ENCODE results near the gene GINS1. TPM values are rescaled to one million over a fixed set of nuclear protein-coding genes. Genes with fewer than 3 reads are reported as not detected.

The GINS1 gene
- total and polyA plus RNA-seq, 2 experiments from 2014 or later, result 32.0 to 65.4 TPM

DNA sequence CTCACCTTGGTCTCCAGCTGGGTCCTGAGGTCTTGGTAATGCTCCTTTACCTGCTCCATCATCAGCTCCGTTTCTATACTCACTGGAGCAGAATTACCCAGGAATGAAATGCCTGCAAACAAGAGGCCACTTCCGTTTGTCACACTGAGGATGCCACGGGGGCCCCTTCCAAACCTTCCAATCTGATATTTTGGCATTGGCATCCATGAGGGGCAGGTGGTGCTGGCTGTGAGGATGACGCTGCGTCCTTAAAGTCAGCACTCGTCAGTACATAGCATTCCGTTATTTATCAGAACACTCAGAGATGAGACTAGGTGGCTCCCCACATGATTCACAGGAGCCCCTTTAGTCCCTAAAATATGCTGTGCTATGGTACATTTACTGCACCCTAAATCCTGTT is 72.7 kb downstream of the GINS1 start:
- ATAC-seq, result no peak
- Histone ChIP-seq H3K9me2 (ENCODE audit: insufficient read depth) (no peaks in the 10 kb centered on the region), H2AFZ (no peak overlapping the region), H3K4me1 (ENCODE audit: insufficient read depth) (no peaks in the 10 kb centered on the region), H4K20me1 (replicated peaks; ENCODE audit: insufficient read depth) (peaks cover 5% of the 10 kb centered on the region; the same call in 1 of the 2 replicates), H3K27ac (ENCODE audit: low read depth) (no peak overlapping the region), H3K27me3 (ENCODE audit: insufficient read depth) (no peaks in the 10 kb centered on the region), H3K4me3 (no peak overlapping the region), H3F3A (replicated peaks; ENCODE audit: low read depth) (no peaks in the 10 kb centered on the region), H3K36me3 (ENCODE audit: insufficient read depth) (peaks cover 3% of the 10 kb centered on the region; the same call in 1 of the 2 replicates), H3K4me2 (no peak overlapping the region), H3K79me2 (replicated peaks; ENCODE audit: insufficient read depth) (no peaks in the 10 kb centered on the region)
- H3K9me3 Mint-ChIP-seq, result no peaks in the 10 kb centered on the region; the same call in 2 of the 3 replicates
- TF ChIP-seq JUNB (IDR thresholded peaks at IDR 0.05; ENCODE audit: unreplicated experiment) (no peak), STAT1 (IDR thresholded peaks at IDR 0.05; ENCODE audit: unreplicated experiment) (no peak), POLR2AphosphoS5 (IDR thresholded peaks at IDR 0.05; ENCODE audit: low read depth) (no peak)
- no peak for DNase-seq (ENCODE audit: low spot score)
- H3K27ac Mint-ChIP-seq, result no peak overlapping the region
- no peak overlapping the region for H3K4me3 Mint-ChIP-seq
- no peaks in the 10 kb centered on the region for H3K4me1 Mint-ChIP-seq
- H3K36me3 Mint-ChIP-seq (ENCODE audit: low read depth), result peaks cover 52% of the 10 kb centered on the region
- H3K27me3 Mint-ChIP-seq (ENCODE audit: insufficient read depth, low read depth, poor library complexity), result no peaks in the 10 kb centered on the region

DNA sequence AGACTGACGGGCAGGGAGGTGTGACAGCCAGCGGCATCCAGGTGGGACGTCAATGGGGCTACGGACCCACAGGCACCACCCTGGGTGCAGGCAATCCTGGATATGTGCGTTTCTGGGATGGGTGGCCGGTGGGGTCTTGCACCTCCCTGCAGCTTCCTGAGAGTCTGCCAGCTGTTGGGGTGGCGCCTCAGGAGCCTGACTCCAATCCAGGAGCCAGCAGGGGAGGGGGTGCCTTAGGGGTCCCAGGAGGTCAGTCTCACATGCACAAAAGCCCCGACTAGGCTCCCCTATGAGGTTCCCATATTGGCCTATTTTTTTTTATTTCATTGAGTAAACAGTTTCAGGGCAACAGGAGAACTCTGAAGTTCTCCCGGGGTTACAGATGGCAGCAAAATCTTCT is 73.3 kb downstream of the GINS1 start:
- H3K9me3 Mint-ChIP-seq, result no peaks in the 10 kb centered on the region; the same call in 2 of the 3 replicates
- ATAC-seq, result no peak
- TF ChIP-seq, protein P1, sequence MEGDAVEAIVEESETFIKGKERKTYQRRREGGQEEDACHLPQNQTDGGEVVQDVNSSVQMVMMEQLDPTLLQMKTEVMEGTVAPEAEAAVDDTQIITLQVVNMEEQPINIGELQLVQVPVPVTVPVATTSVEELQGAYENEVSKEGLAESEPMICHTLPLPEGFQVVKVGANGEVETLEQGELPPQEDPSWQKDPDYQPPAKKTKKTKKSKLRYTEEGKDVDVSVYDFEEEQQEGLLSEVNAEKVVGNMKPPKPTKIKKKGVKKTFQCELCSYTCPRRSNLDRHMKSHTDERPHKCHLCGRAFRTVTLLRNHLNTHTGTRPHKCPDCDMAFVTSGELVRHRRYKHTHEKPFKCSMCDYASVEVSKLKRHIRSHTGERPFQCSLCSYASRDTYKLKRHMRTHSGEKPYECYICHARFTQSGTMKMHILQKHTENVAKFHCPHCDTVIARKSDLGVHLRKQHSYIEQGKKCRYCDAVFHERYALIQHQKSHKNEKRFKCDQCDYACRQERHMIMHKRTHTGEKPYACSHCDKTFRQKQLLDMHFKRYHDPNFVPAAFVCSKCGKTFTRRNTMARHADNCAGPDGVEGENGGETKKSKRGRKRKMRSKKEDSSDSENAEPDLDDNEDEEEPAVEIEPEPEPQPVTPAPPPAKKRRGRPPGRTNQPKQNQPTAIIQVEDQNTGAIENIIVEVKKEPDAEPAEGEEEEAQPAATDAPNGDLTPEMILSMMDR (conservative IDR thresholded peaks at IDR 0.05; ENCODE audit: low read depth in 2 of 2), result no peak
- no peak for TF ChIP-seq STAT1 (IDR thresholded peaks at IDR 0.05; ENCODE audit: unreplicated experiment)
- TF ChIP-seq POLR2AphosphoS5 (IDR thresholded peaks at IDR 0.05; ENCODE audit: low read depth), result no peak
- no peak for TF ChIP-seq ZNF331 (CRISPR knock-in tag; IDR thresholded peaks at IDR 0.05; ENCODE audit: low read depth)
- no peak for TF ChIP-seq NANOG (IDR thresholded peaks at IDR 0.05; ENCODE audit: borderline replicate concordance)
- TF ChIP-seq ZNF114 (CRISPR knock-in tag; IDR thresholded peaks at IDR 0.05), result no peak
- TF ChIP-seq, protein P2, sequence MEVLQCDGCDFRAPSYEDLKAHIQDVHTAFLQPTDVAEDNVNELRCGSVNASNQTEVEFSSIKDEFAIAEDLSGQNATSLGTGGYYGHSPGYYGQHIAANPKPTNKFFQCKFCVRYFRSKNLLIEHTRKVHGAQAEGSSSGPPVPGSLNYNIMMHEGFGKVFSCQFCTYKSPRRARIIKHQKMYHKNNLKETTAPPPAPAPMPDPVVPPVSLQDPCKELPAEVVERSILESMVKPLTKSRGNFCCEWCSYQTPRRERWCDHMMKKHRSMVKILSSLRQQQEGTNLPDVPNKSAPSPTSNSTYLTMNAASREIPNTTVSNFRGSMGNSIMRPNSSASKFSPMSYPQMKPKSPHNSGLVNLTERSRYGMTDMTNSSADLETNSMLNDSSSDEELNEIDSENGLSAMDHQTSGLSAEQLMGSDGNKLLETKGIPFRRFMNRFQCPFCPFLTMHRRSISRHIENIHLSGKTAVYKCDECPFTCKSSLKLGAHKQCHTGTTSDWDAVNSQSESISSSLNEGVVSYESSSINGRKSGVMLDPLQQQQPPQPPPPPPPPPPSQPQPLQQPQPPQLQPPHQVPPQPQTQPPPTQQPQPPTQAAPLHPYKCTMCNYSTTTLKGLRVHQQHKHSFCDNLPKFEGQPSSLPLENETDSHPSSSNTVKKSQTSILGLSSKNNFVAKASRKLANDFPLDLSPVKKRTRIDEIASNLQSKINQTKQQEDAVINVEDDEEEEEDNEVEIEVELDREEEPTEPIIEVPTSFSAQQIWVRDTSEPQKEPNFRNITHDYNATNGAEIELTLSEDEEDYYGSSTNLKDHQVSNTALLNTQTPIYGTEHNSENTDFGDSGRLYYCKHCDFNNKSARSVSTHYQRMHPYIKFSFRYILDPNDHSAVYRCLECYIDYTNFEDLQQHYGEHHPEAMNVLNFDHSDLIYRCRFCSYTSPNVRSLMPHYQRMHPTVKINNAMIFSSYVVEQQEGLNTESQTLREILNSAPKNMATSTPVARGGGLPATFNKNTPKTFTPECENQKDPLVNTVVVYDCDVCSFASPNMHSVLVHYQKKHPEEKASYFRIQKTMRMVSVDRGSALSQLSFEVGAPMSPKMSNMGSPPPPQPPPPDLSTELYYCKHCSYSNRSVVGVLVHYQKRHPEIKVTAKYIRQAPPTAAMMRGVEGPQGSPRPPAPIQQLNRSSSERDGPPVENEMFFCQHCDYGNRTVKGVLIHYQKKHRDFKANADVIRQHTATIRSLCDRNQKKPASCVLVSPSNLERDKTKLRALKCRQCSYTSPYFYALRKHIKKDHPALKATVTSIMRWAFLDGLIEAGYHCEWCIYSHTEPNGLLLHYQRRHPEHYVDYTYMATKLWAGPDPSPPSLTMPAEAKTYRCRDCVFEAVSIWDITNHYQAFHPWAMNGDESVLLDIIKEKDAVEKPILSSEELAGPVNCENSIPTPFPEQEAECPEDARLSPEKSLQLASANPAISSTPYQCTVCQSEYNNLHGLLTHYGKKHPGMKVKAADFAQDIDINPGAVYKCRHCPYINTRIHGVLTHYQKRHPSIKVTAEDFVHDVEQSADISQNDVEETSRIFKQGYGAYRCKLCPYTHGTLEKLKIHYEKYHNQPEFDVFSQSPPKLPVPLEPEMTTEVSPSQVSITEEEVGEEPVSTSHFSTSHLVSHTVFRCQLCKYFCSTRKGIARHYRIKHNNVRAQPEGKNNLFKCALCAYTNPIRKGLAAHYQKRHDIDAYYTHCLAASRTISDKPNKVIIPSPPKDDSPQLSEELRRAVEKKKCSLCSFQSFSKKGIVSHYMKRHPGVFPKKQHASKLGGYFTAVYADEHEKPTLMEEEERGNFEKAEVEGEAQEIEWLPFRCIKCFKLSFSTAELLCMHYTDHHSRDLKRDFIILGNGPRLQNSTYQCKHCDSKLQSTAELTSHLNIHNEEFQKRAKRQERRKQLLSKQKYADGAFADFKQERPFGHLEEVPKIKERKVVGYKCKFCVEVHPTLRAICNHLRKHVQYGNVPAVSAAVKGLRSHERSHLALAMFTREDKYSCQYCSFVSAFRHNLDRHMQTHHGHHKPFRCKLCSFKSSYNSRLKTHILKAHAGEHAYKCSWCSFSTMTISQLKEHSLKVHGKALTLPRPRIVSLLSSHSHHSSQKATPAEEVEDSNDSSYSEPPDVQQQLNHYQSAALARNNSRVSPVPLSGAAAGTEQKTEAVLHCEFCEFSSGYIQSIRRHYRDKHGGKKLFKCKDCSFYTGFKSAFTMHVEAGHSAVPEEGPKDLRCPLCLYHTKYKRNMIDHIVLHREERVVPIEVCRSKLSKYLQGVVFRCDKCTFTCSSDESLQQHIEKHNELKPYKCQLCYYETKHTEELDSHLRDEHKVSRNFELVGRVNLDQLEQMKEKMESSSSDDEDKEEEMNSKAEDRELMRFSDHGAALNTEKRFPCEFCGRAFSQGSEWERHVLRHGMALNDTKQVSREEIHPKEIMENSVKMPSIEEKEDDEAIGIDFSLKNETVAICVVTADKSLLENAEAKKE (CRISPR knock-in tag; IDR thresholded peaks at IDR 0.05), result no peak
- no peak for TF ChIP-seq CREB1 (CRISPR knock-in tag; IDR thresholded peaks at IDR 0.05; ENCODE audit: low read depth)
- TF ChIP-seq, protein P3, sequence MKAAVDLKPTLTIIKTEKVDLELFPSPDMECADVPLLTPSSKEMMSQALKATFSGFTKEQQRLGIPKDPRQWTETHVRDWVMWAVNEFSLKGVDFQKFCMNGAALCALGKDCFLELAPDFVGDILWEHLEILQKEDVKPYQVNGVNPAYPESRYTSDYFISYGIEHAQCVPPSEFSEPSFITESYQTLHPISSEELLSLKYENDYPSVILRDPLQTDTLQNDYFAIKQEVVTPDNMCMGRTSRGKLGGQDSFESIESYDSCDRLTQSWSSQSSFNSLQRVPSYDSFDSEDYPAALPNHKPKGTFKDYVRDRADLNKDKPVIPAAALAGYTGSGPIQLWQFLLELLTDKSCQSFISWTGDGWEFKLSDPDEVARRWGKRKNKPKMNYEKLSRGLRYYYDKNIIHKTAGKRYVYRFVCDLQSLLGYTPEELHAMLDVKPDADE (IDR thresholded peaks at IDR 0.05), result no peak

More for the DNA sequence above, 73.3 kb downstream of the GINS1 start:
- H3K27me3 ChIP-seq (ENCODE audit: insufficient read depth), result no peaks in the 10 kb centered on the region
- H3K36me3 ChIP-seq (ENCODE audit: insufficient read depth), result peaks cover 3% of the 10 kb centered on the region; the same call in 1 of the 2 replicates
- peaks cover 5% of the 10 kb centered on the region; the same call in 1 of the 2 replicates for H4K20me1 ChIP-seq (replicated peaks; ENCODE audit: insufficient read depth)
- Mint-ChIP-seq H3K4me3 (no peak overlapping the region), H3K4me1 (no peaks in the 10 kb centered on the region), H3K27me3 (ENCODE audit: insufficient read depth, low read depth, poor library complexity) (no peaks in the 10 kb centered on the region), H3K36me3 (ENCODE audit: low read depth) (peaks cover 47% of the 10 kb centered on the region), H3K27ac (no peak overlapping the region)
- no peak for DNase-seq (ENCODE audit: low spot score)
- H3K4me3 ChIP-seq, result no peak overlapping the region
- H3K79me2 ChIP-seq (replicated peaks; ENCODE audit: insufficient read depth), result no peaks in the 10 kb centered on the region
- H2AFZ ChIP-seq, result no peak overlapping the region
- no peak overlapping the region for H3K4me2 ChIP-seq
- H3K4me1 ChIP-seq (ENCODE audit: insufficient read depth), result no peaks in the 10 kb centered on the region
- no peaks in the 10 kb centered on the region for H3K9me2 ChIP-seq (ENCODE audit: insufficient read depth)
- no peaks in the 10 kb centered on the region for H3F3A ChIP-seq (replicated peaks; ENCODE audit: low read depth)
- no peak overlapping the region for H3K27ac ChIP-seq (ENCODE audit: low read depth)
